ENCODE data around the gene MUC20.

GRCh38 chr3:195718477-195718984 is 2.2 kb upstream of the MUC20 start:
- TF ChIP-seq EZH2 (IDR thresholded peaks at IDR 0.05; ENCODE audit: borderline replicate concordance, low read depth, low read length, severe bottlenecking) (no peak), CTCF (IDR thresholded peaks at IDR 0.05; ENCODE audit: borderline replicate concordance, extremely low read depth, low read length, poor library complexity, severe bottlenecking) (no peak)
